ENCODE data around the gene GGT6.

DNA sequence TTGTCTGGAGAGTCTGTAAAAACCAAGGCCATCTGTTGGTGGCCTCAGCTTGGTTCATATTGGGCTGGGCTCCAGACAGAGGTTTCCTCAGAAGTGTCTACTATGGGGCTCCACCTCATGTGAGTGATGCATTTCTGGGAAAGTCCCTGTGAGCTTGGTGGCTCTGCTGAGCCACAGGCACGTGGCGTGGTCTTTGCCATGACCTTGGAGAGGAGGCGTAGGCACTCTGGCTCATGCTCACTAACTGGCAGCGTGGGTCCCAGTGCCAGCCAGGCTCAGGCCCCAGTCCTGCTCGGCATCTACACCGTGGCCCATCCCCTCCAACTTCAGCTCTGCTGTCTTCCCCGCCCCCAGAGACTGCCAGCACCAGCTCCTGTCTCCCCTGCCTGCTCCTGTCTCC lies 13.3 kb upstream of the GGT6 start:
- no peak for TF ChIP-seq PATZ1 (CRISPR knock-in tag; IDR thresholded peaks at IDR 0.05; ENCODE audit: borderline replicate concordance)
- TF ChIP-seq, protein P1, sequence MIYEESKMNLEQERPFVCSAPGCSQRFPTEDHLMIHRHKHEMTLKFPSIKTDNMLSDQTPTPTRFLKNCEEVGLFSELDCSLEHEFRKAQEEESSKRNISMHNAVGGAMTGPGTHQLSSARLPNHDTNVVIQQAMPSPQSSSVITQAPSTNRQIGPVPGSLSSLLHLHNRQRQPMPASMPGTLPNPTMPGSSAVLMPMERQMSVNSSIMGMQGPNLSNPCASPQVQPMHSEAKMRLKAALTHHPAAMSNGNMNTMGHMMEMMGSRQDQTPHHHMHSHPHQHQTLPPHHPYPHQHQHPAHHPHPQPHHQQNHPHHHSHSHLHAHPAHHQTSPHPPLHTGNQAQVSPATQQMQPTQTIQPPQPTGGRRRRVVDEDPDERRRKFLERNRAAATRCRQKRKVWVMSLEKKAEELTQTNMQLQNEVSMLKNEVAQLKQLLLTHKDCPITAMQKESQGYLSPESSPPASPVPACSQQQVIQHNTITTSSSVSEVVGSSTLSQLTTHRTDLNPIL (CRISPR knock-in tag; IDR thresholded peaks at IDR 0.05; ENCODE audit: low read depth) = no peak
- no peak for TF ChIP-seq ARNTL (CRISPR knock-in tag; IDR thresholded peaks at IDR 0.05; ENCODE audit: borderline replicate concordance, low read depth)
- no peak for TF ChIP-seq ISL1 (CRISPR knock-in tag; IDR thresholded peaks at IDR 0.05)
- no peak for TF ChIP-seq ZNF70 (CRISPR knock-in tag; IDR thresholded peaks at IDR 0.05)
- no peak for TF ChIP-seq GLIS3 (CRISPR knock-in tag; IDR thresholded peaks at IDR 0.05)
- TF ChIP-seq TOX (CRISPR knock-in tag; IDR thresholded peaks at IDR 0.05; ENCODE audit: borderline replicate concordance) = no peak
- no peak for TF ChIP-seq ZC3H10 (CRISPR knock-in tag; IDR thresholded peaks at IDR 0.05)
- TF ChIP-seq PPARA (CRISPR knock-in tag; IDR thresholded peaks at IDR 0.05; ENCODE audit: borderline replicate concordance) = no peak
- no peak for TF ChIP-seq CSRNP3 (CRISPR knock-in tag; IDR thresholded peaks at IDR 0.05)
- no peak for TF ChIP-seq ZFP3 (CRISPR knock-in tag; IDR thresholded peaks at IDR 0.05)
- TF ChIP-seq ESRRG (CRISPR knock-in tag; IDR thresholded peaks at IDR 0.05) = no peak
- TF ChIP-seq, protein P2, sequence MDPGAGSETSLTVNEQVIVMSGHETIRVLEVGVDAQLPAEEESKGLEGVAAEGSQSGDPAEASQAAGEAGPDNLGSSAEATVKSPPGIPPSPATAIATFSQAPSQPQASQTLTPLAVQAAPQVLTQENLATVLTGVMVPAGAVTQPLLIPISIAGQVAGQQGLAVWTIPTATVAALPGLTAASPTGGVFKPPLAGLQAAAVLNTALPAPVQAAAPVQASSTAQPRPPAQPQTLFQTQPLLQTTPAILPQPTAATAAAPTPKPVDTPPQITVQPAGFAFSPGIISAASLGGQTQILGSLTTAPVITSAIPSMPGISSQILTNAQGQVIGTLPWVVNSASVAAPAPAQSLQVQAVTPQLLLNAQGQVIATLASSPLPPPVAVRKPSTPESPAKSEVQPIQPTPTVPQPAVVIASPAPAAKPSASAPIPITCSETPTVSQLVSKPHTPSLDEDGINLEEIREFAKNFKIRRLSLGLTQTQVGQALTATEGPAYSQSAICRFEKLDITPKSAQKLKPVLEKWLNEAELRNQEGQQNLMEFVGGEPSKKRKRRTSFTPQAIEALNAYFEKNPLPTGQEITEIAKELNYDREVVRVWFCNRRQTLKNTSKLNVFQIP (CRISPR knock-in tag; IDR thresholded peaks at IDR 0.05; ENCODE audit: borderline replicate concordance, low read depth) = no peak

Measured in SK-N-SH treated with all-trans-retinoic acid at 6 μM for 48 hours (cell line).